Activated CD8-positive, alpha-beta T cell treated with anti-CD3 and anti-CD28 coated beads for 36 hours (primary cell): ENCODE measurements around the gene C14orf39. TPM values are rescaled to one million over a fixed set of nuclear protein-coding genes. Genes with fewer than 3 reads are reported as not detected.
"Not testable (repeated sequence)": the region's sequence is repeated elsewhere in the genome, so short reads cannot be mapped to it uniquely, and the experiment has no call there.

Experiments used
- ATAC-seq: fragments of 200-7000 bp; cut with Tn5 transposase; one replicate; pipeline ENCODE4 v1.10.0; 2021; ENCODE audit warnings: mild to moderate bottlenecking, moderate library complexity
- CTCF ChIA-PET: fragments of 350-600 bp; sonication (Branson Sonifier 250); formaldehyde crosslinking; loops from one replicate; lab custom pipeline; 2021; ENCODE audit warnings: antibody characterized with exemption; lab: Charles Lee
- POLR2A ChIA-PET: fragments of 350-600 bp; sonication (Branson Sonifier 250); formaldehyde crosslinking; loops from one replicate; lab custom pipeline; 2021; ENCODE audit warnings: antibody characterized with exemption; lab: Charles Lee
- DNase-seq: peaks from one replicate; pipeline ENCODE4 v3.0.0-alpha.2; 2020
- H3K27ac Mint-ChIP-seq: one replicate; pipeline ENCODE4 v1.8.0; 2021; ENCODE audit warnings: mild to moderate bottlenecking, mixed read lengths
- H3K27me3 Mint-ChIP-seq: one replicate; pipeline ENCODE4 v1.8.0; 2021; ENCODE audit warnings: mixed read lengths
- H3K36me3 Mint-ChIP-seq: one replicate; pipeline ENCODE4 v1.8.0; 2021; ENCODE audit warnings: low read depth, mixed read lengths
- H3K4me1 Mint-ChIP-seq: one replicate; pipeline ENCODE4 v1.8.0; 2021; ENCODE audit warnings: low read depth, mixed read lengths
- H3K4me3 Mint-ChIP-seq: one replicate; pipeline ENCODE4 v1.8.0; 2021; ENCODE audit warnings: mild to moderate bottlenecking, moderate library complexity, mixed read lengths
- H3K9me3 Mint-ChIP-seq: one replicate; pipeline ENCODE4 v1.8.0; 2021; ENCODE audit warnings: mixed read lengths
- intact Hi-C: fragments of 100-400 bp; cut with micrococcal nuclease; formaldehyde crosslinking; loops from one replicate; pipeline ENCODE4 v1.10.0; 2022
- total RNA-seq, 2 experiments: library from RNA; stranded (reverse); gene quantifications; one replicate each; pipeline ENCODE4 v1.2.3, GENCODE V29; 2021
- TF ChIP-seq, protein P1 (sequence below): fragments of 200-600 bp; IDR thresholded peaks from one replicate; pipeline ENCODE4 v1.8.0; 2022; ENCODE audit warnings: antibody characterized with exemption, mild to moderate bottlenecking

The C14orf39 gene
- total RNA-seq, 2 experiments from 2014 or later, result not detected

DNA sequence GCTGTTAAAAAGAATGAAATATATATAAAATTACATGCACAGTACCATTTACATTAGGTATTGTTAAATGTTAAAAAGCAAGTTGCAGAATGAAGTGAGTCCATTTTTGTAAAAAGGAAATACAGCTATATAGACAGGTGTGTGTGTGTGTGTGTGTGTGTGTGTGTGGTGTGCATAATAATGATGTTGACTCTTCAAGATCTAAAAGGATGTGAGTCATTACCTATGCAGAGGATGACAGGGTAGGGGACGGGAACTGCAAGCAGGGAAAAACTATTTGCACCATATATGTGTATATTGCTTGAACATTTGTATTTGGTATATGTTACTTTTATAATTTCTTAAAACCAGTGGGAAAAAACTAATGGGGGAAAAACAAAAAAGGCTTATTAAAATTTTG, 3.1 kb downstream of the C14orf39 start:
- DNase-seq (no peak), ATAC-seq (no peak)
- Mint-ChIP-seq H3K4me3 (no peak overlapping the region), H3K4me1 (peaks cover 2% of the 10 kb centered on the region), H3K27ac (no peak overlapping the region), H3K9me3 (no peaks in the 10 kb centered on the region), H3K36me3 (no peaks in the 10 kb centered on the region), H3K27me3 (peaks cover 21% of the 10 kb centered on the region)
- TF ChIP-seq, protein P1, sequence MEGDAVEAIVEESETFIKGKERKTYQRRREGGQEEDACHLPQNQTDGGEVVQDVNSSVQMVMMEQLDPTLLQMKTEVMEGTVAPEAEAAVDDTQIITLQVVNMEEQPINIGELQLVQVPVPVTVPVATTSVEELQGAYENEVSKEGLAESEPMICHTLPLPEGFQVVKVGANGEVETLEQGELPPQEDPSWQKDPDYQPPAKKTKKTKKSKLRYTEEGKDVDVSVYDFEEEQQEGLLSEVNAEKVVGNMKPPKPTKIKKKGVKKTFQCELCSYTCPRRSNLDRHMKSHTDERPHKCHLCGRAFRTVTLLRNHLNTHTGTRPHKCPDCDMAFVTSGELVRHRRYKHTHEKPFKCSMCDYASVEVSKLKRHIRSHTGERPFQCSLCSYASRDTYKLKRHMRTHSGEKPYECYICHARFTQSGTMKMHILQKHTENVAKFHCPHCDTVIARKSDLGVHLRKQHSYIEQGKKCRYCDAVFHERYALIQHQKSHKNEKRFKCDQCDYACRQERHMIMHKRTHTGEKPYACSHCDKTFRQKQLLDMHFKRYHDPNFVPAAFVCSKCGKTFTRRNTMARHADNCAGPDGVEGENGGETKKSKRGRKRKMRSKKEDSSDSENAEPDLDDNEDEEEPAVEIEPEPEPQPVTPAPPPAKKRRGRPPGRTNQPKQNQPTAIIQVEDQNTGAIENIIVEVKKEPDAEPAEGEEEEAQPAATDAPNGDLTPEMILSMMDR, result no peak
- intact Hi-C loops, result no loop called here
- POLR2A ChIA-PET, result interaction anchor here (0.6 kb wide), 1 partner anchor 15 kb away, joined by 4 read pairs; no protein-coding TSS in a partner anchor
- CTCF ChIA-PET, result no interaction called here

DNA sequence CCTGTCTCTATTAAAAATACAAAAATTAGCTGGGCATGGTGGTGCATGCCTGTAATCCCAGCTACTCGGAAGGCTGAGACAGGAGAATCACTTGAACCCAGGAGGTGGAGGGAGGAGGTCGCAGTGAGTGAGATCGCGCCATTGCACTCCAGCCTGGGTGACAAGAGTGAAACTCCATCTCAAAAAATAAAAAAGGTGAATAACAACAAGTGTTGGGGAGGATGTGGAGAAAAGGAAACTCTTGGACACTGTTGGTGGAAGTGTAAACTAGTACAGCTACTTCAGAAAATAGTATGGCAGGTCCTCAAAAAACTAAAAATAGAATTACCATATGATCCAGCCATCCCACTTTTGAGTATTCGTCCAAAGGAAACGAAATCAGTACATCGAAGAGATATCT, 5.6 kb downstream of the C14orf39 start:
- POLR2A ChIA-PET, H3K36me3 Mint-ChIP-seq, CTCF ChIA-PET, H3K4me1 Mint-ChIP-seq, DNase-seq, H3K9me3 Mint-ChIP-seq, ATAC-seq, intact Hi-C loops, H3K27ac Mint-ChIP-seq, H3K4me3 Mint-ChIP-seq: not testable (repeated sequence)
- peaks cover 19% of the 10 kb centered on the region for H3K27me3 Mint-ChIP-seq

DNA sequence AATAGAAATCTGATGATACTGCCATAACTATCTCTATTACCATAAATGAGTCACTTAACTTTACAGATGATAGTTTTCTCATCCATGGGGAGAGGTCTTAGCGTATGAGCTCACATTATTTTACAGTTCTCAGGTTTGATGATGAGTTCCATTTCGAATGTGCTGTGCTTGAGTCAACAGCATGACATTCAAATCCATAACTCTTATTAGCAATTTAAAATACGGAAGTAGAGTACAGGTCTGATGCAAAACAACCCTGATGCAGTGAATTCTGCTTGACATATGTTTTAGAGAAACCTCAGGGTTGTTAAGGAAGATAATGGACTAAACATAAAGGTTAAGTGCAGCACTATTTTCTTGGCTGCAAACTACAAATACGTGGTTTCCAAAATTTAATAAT, 30.0 kb downstream of the C14orf39 start:
- ATAC-seq (no peak), DNase-seq (no peak)
- H3K27ac Mint-ChIP-seq, result no peak overlapping the region
- no peak overlapping the region for H3K4me3 Mint-ChIP-seq
- no peaks in the 10 kb centered on the region for H3K36me3 Mint-ChIP-seq
- ChIA-PET POLR2A (no interaction called here), CTCF (no interaction called here)
- no peaks in the 10 kb centered on the region for H3K9me3 Mint-ChIP-seq
- TF ChIP-seq, protein P1, result no peak
- H3K4me1 Mint-ChIP-seq, result no peaks in the 10 kb centered on the region
- intact Hi-C loops, result no loop called here
- peaks cover 5% of the 10 kb centered on the region for H3K27me3 Mint-ChIP-seq

DNA sequence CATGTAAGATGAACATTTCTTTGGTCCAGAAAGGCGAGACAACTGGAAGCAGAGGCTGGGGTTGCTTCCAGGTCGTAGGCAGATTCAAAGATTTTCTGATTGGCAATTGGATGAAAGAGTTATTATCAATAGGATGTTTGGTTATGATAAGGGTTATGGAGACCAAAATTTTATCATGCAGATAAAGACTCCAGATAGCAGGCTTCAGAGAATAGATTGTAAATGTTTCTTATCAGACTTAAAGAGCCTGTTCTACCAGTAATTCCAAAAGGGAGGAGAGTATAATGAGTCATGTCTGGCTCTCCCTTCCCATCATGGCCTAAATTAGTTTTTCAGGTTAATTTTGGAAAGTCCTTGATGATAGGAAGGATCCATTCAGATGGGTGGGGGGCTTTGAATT, 55.6 kb downstream of the C14orf39 start:
- intact Hi-C loops, result no loop called here
- H3K4me1 Mint-ChIP-seq, result no peaks in the 10 kb centered on the region
- H3K9me3 Mint-ChIP-seq, result peaks cover 4% of the 10 kb centered on the region
- H3K4me3 Mint-ChIP-seq, result no peak overlapping the region
- ATAC-seq (no peak), DNase-seq (no peak)
- no peak overlapping the region for H3K27ac Mint-ChIP-seq
- no peaks in the 10 kb centered on the region for H3K27me3 Mint-ChIP-seq
- TF ChIP-seq, protein P1, result no peak
- CTCF ChIA-PET, result no interaction called here
- no peaks in the 10 kb centered on the region for H3K36me3 Mint-ChIP-seq
- POLR2A ChIA-PET, result no interaction called here

DNA sequence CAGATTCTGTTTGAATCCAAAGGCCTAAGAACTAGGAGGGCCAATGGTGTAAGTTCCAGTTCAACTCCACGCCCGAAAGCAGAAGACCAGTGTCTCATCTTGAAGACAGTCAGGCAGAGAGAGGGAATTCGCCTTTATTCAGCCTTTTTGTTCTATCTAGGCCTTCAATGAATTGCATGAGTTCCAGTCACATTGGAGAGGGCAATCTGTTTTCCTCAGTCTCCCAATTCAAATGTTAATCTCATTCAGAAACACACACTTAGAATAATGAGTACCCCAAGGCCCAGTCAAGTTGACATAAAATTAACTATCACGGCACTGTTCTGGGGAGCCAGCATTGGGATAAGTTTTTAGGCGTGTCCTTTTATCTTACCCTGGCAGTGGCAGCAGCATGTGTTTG, 65.8 kb downstream of the C14orf39 start:
- Mint-ChIP-seq H3K27me3 (no peaks in the 10 kb centered on the region), H3K4me1 (no peaks in the 10 kb centered on the region), H3K27ac (no peak overlapping the region), H3K9me3 (no peaks in the 10 kb centered on the region), H3K4me3 (no peak overlapping the region), H3K36me3 (no peaks in the 10 kb centered on the region)
- POLR2A ChIA-PET, result no interaction called here
- CTCF ChIA-PET, result no interaction called here
- TF ChIP-seq, protein P1, result no peak
- intact Hi-C loops, result no loop called here
- no peak for ATAC-seq
- no peak for DNase-seq

DNA sequence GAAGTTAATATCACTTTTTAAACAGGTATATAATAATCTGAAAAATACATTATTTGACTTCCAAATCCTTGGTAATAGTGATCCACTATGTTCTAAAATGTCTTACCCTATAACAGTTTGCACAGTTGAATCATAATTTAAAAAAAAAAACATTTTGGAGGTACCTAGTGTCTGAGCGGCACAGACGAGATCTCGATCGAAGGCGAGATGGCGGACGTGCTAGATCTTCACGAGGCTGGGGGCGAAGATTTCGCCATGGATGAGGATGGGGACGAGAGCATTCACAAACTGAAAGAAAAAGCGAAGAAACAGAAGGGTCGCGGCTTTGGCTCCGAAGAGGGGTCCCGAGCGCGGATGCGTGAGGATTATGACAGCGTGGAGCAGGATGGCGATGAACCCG, 88.3 kb downstream of the C14orf39 start:
- CTCF ChIA-PET, DNase-seq, H3K27ac Mint-ChIP-seq, H3K4me3 Mint-ChIP-seq, H3K36me3 Mint-ChIP-seq, H3K9me3 Mint-ChIP-seq, POLR2A ChIA-PET, H3K27me3 Mint-ChIP-seq, intact Hi-C loops, H3K4me1 Mint-ChIP-seq: not testable (repeated sequence)
- ATAC-seq, result peak; percentile 79
